Parathyroid adenoma (tissue), 2 donors: ENCODE results near the gene DPF3.

Source experiments
- H2AFZ ChIP-seq: fragments of 300-600 bp; sonication (generic); one replicate; pipeline ENCODE4 v1.7.0; 2017; ENCODE audit warnings: antibody characterized with exemption, mild to moderate bottlenecking
- H3K27ac ChIP-seq: fragments of 300-600 bp; sonication (generic); one replicate; pipeline ENCODE4 v1.7.0; 2017
- H3K27me3 ChIP-seq: fragments of 300-600 bp; sonication (generic); one replicate; pipeline ENCODE4 v1.7.0; 2017; ENCODE audit warnings: low read length; ENCODE audit not compliant: control insufficient read depth, insufficient read depth
- H3K36me3 ChIP-seq: fragments of 300-600 bp; sonication (generic); one replicate; pipeline ENCODE4 v1.7.0; 2017; ENCODE audit warnings: low read length; ENCODE audit not compliant: control insufficient read depth, insufficient read depth
- H3K4me1 ChIP-seq: fragments of 300-600 bp; sonication (generic); one replicate; pipeline ENCODE4 v1.7.0; 2017; ENCODE audit warnings: control low read depth
- H3K4me2 ChIP-seq: fragments of 300-600 bp; sonication (generic); one replicate; pipeline ENCODE4 v1.7.0; 2017; ENCODE audit warnings: low read length
- H3K4me3 ChIP-seq: fragments of 300-600 bp; sonication (generic); one replicate; pipeline ENCODE4 v1.7.0; 2017; ENCODE audit warnings: low read depth, low read length
- H3K79me2 ChIP-seq: fragments of 300-600 bp; sonication (generic); one replicate; pipeline ENCODE4 v1.7.0; 2017; ENCODE audit warnings: control low read depth
- H3K9ac ChIP-seq: fragments of 300-600 bp; sonication (generic); one replicate; pipeline ENCODE4 v1.7.0; 2017; ENCODE audit warnings: mild to moderate bottlenecking
- H3K9me3 ChIP-seq: fragments of 300-600 bp; sonication (generic); one replicate; pipeline ENCODE4 v1.7.0; 2017; ENCODE audit warnings: low read length; ENCODE audit not compliant: control insufficient read depth
- CTCF ChIP-seq: fragments of 300-600 bp; sonication (generic); IDR thresholded peaks from one replicate; pipeline ENCODE4 v1.7.0; 2017; ENCODE audit warnings: antibody characterized with exemption, mild to moderate bottlenecking
- donor health status: primary hyperparathyroidism.

Gene DPF3

GRCh38 chr14:72774141-72774540 is 119.8 kb downstream of the DPF3 start:
- no peak overlapping the region for H2AFZ ChIP-seq
- no peaks in the 10 kb centered on the region for H3K79me2 ChIP-seq
- TF ChIP-seq CTCF, result no peak
- no peak overlapping the region for H3K4me2 ChIP-seq
- no peaks in the 10 kb centered on the region for H3K4me1 ChIP-seq
- no peak overlapping the region for H3K27ac ChIP-seq
- no peak overlapping the region for H3K9ac ChIP-seq
- no peaks in the 10 kb centered on the region for H3K36me3 ChIP-seq
- H3K9me3 ChIP-seq, result no peaks in the 10 kb centered on the region
- H3K27me3 ChIP-seq, result no peaks in the 10 kb centered on the region
- no peak overlapping the region for H3K4me3 ChIP-seq

GRCh38 chr14:72771561-72771960 is 122.3 kb downstream of the DPF3 start:
- no peak for TF ChIP-seq CTCF
- H3K9ac ChIP-seq, result no peak overlapping the region

GRCh38 chr14:72766296-72766695 is 127.6 kb downstream of the DPF3 start:
- H3K4me3 ChIP-seq, result no peak overlapping the region
- TF ChIP-seq CTCF, result no peak
- no peak overlapping the region for H3K27ac ChIP-seq
- no peaks in the 10 kb centered on the region for H3K27me3 ChIP-seq
- H3K79me2 ChIP-seq, result no peaks in the 10 kb centered on the region
- H3K9ac ChIP-seq, result no peak overlapping the region
- no peak overlapping the region for H2AFZ ChIP-seq
- no peaks in the 10 kb centered on the region for H3K4me1 ChIP-seq
- no peak overlapping the region for H3K4me2 ChIP-seq
- H3K9me3 ChIP-seq, result peaks cover 4% of the 10 kb centered on the region
- H3K36me3 ChIP-seq, result no peaks in the 10 kb centered on the region

More at GRCh38 chr14:72771561-72771960, 122.3 kb downstream of the DPF3 start:
- no peaks in the 10 kb centered on the region for H3K79me2 ChIP-seq
- no peaks in the 10 kb centered on the region for H3K36me3 ChIP-seq
- peaks cover 4% of the 10 kb centered on the region for H3K9me3 ChIP-seq
- no peaks in the 10 kb centered on the region for H3K4me1 ChIP-seq
- no peak overlapping the region for H3K27ac ChIP-seq
- H3K4me2 ChIP-seq, result no peak overlapping the region
- H2AFZ ChIP-seq, result no peak overlapping the region
- H3K27me3 ChIP-seq, result no peaks in the 10 kb centered on the region
- H3K4me3 ChIP-seq, result no peak overlapping the region

GRCh38 chr14:72763892-72764291 is 130.0 kb downstream of the DPF3 start:
- Histone ChIP-seq H3K27me3 (no peaks in the 10 kb centered on the region), H3K36me3 (no peaks in the 10 kb centered on the region), H2AFZ (no peak overlapping the region), H3K4me3 (no peak overlapping the region), H3K9me3 (peaks cover 4% of the 10 kb centered on the region), H3K27ac (no peak overlapping the region), H3K4me2 (no peak overlapping the region), H3K79me2 (no peaks in the 10 kb centered on the region), H3K4me1 (no peaks in the 10 kb centered on the region), H3K9ac (no peak overlapping the region)
- no peak for TF ChIP-seq CTCF

GRCh38 chr14:72759670-72760069 is 134.2 kb downstream of the DPF3 start:
- no peaks in the 10 kb centered on the region for H3K36me3 ChIP-seq
- no peaks in the 10 kb centered on the region for H3K9me3 ChIP-seq

More at GRCh38 chr14:72759670-72760069, 134.2 kb downstream of the DPF3 start:
- Histone ChIP-seq H3K4me1 (no peaks in the 10 kb centered on the region), H3K9ac (no peak overlapping the region), H3K4me3 (no peak overlapping the region), H3K4me2 (no peak overlapping the region), H3K27ac (no peak overlapping the region), H3K27me3 (no peaks in the 10 kb centered on the region), H3K79me2 (no peaks in the 10 kb centered on the region), H2AFZ (no peak overlapping the region)
- no peak for TF ChIP-seq CTCF
